Coronary artery (tissue), 2 donors: ENCODE data around the gene XCR1.

Experiments used
- DNase-seq: peaks from one replicate; pipeline ENCODE4 v3.0.0-alpha.2; 2017; ENCODE audit warnings: low spot score
- H3K27ac ChIP-seq, 2 donors: fragments of 200-600 bp; sonication (generic); one replicate each; pipeline ENCODE4 v1.5.1; 2016 to 2019
- H3K4me3 ChIP-seq: fragments of 200-600 bp; sonication (generic); 2 replicates; pipeline ENCODE4 v1.5.1; 2016; ENCODE audit warnings: mild to moderate bottlenecking, moderate library complexity
- CTCF ChIP-seq: fragments of 200-600 bp; sonication (generic); IDR thresholded peaks from one replicate; pipeline ENCODE4 v1.5.1; 2019; ENCODE audit warnings: antibody characterized with exemption

XCR1 gene

GRCh38 chr3:46019707-46020106, 7.6 kb downstream of the XCR1 start:
- Histone ChIP-seq H3K4me3 (no peak overlapping the region), H3K27ac (no peak overlapping the region)
- no peak for DNase-seq
- TF ChIP-seq CTCF: no peak

GRCh38 chr3:46017720-46018119, 9.6 kb downstream of the XCR1 start:
- TF ChIP-seq CTCF: no peak
- Histone ChIP-seq H3K4me3 (no peak overlapping the region), H3K27ac (no peak overlapping the region)
- no peak for DNase-seq

- Histone ChIP-seq H3K4me3 (no peak overlapping the region), H3K27ac (no peak overlapping the region)
- peak; percentile 35 for DNase-seq
- no peak for TF ChIP-seq CTCF
These were observed 13.8 kb downstream of the XCR1 start for GRCh38 chr3:46013316-46014094.

- Histone ChIP-seq H3K27ac (no peak overlapping the region), H3K4me3 (no peak overlapping the region)
These were observed 15.0 kb downstream of the XCR1 start for GRCh38 chr3:46012246-46012645.

GRCh38 chr3:46010519-46011113, 16.7 kb downstream of the XCR1 start:
- TF ChIP-seq CTCF: no peak
- no peak overlapping the region for H3K4me3 ChIP-seq
- peak; percentile 7 for DNase-seq

More at GRCh38 chr3:46012246-46012645, 15.0 kb downstream of the XCR1 start:
- TF ChIP-seq CTCF: no peak
- peak; percentile 41 for DNase-seq

GRCh38 chr3:46008058-46008457, 19.2 kb downstream of the XCR1 start:
- no peak overlapping the region for H3K4me3 ChIP-seq
- TF ChIP-seq CTCF: no peak
- DNase-seq: peak; percentile 40
- no peak overlapping the region for H3K27ac ChIP-seq

More at GRCh38 chr3:46010519-46011113, 16.7 kb downstream of the XCR1 start:
- H3K27ac ChIP-seq: no peak overlapping the region

- H3K27ac ChIP-seq: peak overlapping the region in 1 of 2 donors; percentile 54
These were observed 20.0 kb downstream of the XCR1 start for GRCh38 chr3:46007280-46007679.

More at GRCh38 chr3:46007280-46007679, 20.0 kb downstream of the XCR1 start:
- TF ChIP-seq CTCF: no peak
- DNase-seq: no peak
- no peak overlapping the region for H3K4me3 ChIP-seq
